ENCODE results near the gene GCNT1.
"Not testable (repeated sequence)": the region's sequence is repeated elsewhere in the genome, so short reads cannot be mapped to it uniquely, and the experiment has no call there.

- TF ChIP-seq ARNT (IDR thresholded peaks at IDR 0.05); STAT5B (CRISPR knock-in tag; IDR thresholded peaks at IDR 0.05); MAFG (CRISPR knock-in tag; IDR thresholded peaks at IDR 0.05); GMEB1 (CRISPR knock-in tag; IDR thresholded peaks at IDR 0.05; ENCODE audit: borderline replicate concordance): not testable (repeated sequence)
These were observed 73.9 kb downstream of the GCNT1 start for GRCh38 chr9:76532877-76533276.
